HG02763 (cell line): ENCODE results near the gene S1PR4.
"Not testable (repeated sequence)": the region's sequence is repeated elsewhere in the genome, so short reads cannot be mapped to it uniquely, and the experiment has no call there.

Experiments
- ATAC-seq: cut with Tn5 transposase; IDR thresholded peaks from one replicate; pipeline ENCODE4 v1.9.1; 2021; ENCODE audit warnings: mild to moderate bottlenecking, moderate library complexity; ENCODE audit not compliant: unreplicated experiment

Gene S1PR4

DNA sequence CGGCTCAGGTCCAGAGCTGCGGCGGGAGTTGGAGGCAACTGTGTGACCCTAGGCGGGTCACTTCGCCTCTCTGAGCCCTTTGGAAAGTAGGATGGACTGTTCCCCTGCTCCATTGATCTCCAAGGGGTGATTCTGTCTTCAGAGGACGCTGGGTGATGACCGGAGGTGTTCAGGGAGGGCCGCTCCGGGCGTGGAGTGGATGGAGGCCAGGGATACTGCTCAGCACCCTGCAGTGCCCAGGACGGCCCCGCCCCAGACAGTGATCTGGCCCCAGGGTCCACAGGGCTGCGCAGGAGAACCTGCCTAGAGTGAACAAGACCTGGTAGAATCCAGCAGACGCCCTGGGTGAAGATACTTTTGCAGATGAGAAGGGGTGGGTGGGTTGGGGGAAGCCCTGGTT, 14.1 kb downstream of the S1PR4 start:
- no peak for ATAC-seq

DNA sequence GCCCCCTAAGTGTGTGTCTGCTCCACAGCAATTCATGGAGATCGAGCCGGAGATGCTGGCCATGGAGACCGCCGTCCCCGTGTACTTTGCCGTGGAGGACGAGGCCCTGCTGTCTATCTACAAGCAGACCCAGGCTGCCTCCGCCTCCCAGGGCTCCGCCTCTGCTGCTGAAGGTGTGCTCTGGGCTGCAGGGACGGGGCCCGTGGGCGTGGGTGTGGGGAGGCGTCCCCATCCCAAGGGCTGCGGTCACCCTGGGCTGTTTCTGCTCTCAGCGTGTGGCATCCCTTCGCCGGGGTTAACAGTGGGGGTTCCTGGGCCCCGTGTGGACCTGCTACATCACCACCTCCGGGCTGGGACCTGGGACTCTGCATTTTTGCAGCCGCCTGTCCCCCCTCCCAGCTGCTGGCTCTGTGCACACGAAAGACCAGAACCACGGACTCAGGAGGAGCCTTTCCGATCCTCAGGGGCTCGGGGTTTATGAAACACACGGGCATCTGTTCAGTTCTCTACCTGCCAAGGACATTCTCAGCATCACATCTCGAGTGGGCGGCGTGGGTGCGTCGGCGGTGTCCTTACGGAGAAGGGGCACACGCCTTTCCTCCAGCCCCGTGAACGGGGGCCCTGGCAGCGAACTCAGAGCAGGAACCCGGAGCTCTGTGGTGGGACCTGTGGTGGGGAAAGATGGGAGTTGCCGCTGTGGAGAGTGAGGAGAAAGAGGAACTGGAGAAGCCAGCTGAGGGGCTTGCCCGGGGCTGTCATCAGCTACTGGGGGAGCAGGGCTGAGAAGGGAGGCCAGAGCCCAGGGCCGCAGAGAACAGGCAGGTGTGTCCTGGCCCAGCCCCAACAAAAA, 14.9 kb downstream of the S1PR4 start:
- ATAC-seq: no peak

DNA sequence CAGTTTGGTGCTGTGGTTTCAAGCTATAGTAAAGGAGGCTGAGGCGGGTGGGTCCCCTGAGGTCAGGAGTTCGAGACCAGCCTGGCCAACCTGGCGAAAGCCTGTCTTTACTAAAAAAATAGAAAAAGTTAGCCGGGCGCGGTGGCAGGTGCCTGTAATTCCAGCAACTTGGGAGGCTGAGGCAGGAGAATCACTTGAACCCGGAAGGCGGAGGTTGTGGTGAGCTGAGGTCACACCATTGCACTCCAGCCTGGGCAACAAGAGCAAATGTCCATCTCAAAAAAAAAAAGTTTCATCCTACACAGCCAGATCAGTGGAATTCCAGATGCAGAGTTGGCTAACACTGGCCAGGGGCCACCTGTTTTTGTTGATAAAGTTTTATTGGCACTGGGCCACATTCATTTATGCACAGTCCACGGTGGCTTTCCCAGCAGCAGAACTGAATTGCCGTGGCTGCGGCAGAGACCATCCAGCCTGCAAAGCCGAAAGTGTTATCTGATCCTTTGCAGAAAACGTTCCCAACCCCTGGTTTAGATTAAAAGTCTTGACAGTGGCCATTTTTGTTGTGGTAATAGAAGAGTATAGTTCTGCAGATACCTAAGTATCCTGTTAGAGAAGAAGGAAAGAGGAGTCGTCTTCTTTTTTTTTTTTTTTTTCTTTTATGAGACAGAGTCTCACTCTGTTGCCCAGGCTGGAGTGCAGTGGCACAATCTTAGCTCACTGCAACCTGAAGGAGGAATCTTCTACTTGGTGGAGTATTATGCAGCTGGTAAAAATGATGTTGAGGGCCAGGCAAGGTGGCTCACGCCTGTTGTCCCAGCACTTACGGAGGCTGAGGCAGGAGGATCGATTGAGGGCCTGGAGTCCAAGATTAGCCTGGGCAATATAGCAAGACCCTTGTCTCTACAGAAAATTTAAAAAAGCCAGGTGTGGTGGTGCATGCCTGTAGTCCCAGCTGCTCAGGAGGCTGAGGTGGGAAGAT, 15.8 kb downstream of the S1PR4 start:
- ATAC-seq: no peak

DNA sequence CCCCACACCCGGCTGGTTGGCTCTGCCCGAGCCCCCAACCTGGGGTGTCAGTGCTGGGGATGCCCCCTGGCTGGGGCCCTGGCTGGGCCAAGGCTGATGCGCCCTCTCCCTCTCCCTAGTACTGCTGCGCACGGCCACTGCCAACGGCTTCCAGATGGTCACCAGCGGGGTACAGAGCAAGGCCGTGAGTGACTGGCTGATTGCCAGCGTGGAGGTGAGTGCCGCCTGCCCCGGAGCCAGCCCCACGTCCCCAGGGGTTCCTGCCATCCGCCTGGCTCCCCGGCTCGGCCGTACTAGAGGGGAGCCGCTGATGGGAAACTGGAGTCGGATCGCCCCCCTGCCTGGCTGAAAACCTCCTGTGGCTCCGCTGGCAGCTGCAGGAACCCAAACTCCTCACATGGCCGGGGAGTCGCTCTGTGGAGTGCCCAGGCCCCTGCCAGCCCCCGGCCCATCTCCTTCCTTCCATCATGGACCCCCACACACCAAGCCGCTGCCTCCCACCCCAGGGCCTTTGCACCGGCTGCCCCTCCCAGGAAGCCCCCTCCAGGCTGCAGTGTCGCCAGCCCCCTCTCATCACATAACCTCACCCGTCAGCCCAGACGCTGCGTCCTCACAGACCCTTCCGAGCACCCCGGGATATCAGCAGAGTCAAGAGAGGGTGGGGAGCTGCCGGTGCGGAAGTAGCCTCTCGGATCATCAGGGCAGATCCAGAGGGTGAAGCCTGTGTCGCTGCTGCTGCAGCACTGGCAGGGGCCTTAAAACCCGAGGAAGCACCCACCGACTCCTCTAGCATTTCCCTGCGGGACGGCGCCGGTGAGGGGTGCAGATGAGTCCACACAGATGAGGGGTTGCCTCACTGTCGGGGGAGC, 17.7 kb downstream of the S1PR4 start:
- ATAC-seq: no peak

DNA sequence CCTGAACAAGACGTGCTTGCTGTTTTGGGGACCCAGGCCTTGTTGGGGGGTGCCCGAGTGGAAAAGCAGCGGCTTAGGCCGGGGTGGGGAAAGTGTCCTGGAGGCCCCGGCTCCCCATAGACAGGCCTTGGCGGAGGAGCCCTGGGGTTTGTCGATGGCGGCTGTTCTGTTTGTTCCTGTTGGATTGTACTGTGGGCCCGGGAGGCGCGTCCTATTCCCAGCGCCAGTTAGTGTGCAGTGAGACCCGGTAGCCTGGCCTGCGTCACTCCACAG, 18.3 kb downstream of the S1PR4 start:
- no peak for ATAC-seq

DNA sequence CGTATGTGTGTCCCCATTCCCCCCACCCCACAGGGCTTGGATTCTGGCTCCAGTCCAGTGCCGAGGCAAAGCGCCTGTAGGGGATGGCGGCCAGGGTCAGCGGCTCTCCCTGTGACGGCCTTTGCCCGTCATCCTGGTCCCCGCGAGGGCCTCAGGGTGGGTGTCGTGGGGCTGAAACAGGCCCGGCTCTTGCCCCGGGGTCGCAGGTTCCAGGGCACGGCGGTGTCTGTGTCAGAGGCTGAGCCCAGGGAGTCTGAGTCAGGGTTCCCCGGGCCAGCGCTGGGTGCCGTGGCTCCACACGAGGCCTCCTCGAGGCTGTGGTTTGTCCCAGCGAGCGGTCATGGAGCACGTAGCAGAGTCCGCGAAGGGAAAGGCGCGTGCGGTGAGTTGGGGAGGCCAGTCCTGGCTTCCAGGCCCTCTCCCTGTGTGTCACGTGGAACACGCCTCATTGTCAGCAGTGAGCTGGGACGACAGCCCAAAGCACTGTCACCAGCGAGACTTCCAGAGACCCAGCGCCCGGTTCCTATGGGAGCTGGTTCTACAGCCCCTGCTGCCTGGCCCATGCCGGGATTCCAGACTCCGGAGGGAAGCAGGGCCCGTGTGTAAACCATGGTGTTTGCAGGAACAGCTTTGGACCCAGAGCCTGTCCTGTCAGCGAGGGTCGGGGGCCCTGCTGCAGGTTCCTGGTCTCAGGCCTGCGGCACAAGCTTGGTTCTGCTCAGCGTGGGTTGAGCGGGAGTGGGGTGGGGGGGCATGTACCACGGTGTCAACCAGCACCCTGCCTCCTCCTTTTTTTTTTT, 20.5 kb downstream of the S1PR4 start:
- no peak for ATAC-seq

DNA sequence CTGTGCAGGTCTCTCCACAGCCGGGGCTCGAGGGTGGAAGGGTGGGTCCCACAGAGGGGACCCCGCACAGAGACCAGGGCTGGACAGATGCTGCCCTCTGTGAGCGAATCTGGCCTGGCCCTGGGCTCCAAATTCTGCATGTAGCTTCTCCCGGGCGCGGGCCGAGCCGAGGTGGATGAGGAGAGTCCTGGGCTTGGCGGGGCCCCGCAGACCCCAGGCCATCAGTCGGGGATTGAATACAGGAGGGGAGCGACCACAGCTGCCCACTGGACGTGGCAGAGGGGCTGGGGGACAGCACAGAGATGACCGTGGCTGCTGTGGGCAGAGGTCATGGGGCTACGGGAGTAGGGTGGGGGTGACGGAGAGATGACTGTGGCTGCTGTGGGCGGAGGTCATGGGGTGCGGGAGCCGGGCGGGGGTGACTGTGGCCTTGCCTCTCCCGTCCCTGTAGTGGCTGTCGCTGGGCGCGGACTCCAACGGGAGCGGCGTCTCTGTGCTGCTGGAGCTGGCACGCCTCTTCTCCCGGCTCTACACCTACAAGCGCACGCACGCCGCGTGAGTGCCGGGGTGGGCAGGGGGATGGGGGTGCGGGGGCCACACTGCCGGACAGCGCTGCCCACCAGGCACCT, 22.6 kb downstream of the S1PR4 start:
- ATAC-seq: no peak

DNA sequence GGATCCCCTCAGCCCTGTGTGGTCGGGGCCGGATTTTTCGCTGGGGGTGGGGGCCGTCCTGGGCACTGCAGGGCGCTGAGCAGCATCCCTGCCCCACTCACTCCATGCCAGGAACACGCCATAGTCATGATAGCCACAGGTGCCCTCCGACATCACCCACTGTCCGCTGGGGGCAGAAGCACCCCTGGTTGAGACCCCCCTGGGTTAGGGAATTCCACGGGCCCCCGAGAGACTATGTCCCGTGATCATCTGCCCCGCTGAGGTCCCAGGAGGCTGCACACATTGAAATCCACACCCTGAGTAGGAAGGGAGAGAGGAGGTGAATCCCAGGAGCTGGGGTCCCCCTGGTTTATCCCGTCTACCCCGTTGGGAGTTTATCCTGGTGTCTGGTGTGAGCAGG, 23.3 kb downstream of the S1PR4 start:
- ATAC-seq: no peak

DNA sequence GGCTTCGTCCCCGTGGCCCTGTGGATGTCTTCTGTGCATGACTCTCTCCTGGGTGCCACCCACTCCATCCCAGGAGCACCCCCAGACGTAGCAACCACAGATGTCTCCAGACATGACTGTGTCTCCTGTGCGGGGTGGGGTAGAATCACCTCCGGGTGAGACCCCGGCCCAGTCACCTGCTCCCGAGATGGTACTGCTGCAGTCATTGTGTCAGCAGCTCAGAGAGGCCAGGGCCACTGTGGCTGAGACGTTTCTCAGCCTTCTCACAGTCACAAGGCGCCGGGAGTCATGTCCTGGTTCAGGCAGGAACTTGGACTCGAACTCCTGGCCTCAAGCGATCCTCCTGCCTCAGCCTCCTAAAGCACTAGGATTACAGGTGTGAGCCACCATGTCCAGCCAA, 23.8 kb downstream of the S1PR4 start:
- ATAC-seq: no peak

DNA sequence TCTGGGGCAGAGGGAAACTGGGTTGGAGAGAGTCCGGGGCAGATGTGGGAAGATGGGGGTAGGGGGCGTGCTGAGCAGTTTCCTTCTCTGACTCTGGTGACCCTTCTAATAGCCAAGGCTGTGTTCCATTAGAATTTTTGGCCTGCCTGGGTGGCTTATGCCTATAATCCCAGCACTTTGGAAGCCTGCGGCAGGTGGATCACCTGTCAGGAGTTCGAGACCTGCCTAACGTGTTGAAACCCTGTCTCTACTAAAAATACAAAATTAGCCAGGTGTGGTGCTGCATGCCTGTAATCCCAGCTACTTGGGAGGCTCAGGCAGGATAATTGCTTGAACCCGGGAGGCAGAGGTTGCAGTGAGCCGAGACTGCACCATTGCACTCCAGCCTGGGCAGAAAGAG, 24.3 kb downstream of the S1PR4 start:
- not testable (repeated sequence) for ATAC-seq

DNA sequence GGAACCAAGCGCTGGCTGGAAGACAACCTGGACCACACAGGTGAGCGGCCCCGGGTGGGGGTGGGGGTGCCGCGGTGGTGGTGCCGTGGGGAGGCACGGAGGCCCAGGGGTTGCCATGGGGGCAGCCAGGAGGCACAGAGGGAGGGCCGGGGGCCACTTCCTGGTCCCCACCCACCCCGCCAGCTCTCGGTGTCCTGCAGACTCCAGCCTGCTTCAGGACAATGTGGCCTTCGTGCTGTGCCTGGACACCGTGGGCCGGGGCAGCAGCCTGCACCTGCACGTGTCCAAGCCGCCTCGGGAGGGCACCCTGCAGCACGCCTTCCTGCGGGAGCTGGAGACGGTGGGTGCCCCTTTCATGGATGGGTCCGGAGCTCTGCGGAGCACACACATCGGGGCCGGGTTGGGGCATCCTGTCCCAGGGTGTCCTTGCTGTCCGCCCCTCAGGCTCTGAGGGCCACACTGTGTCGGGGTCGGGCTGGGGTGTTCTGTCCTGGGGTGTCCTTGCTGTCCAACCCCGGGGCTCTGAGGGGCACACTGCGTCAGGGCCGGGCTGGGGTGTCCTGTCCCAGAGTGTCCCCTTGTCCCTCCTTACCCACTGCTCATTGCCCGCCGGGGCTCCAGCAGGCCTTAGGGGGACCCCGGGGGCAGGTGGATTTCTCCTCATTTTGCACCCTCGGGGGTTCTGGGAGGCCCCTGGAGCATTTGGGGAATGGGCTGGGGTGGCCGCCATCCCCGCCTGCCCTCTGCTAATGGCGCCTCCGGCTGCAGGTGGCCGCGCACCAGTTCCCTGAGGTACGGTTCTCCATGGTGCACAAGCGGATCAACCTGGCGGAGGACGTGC, 25.5 kb downstream of the S1PR4 start:
- ATAC-seq: no peak

DNA sequence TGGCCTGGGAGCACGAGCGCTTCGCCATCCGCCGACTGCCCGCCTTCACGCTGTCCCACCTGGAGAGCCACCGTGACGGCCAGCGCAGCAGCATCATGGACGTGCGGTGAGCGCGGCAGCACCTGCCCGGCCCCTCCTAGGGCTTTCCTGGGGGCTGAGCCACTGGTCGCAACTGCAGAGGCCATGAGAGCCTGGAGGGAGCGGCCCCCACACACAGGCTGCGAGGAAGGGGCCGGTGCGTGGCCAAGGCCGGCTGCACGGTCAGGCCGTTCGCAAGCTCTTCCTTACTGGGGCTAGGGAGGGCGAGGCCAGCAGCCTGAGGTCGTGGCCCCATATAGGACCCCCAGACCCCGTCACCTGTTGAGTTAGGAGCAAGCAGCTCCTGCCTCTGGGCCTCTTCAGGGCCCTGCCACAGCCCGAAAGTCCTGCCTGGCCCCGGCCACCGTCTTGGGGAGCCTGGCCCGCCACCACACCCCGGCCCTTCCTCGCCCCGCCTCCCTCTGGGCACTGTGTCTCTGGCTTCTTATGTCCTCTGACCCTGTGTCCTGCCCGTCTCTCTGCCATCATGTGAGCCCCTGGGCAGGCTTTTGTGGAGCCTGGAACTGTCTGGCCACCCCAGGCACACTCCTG, 26.2 kb downstream of the S1PR4 start:
- no peak for ATAC-seq

DNA sequence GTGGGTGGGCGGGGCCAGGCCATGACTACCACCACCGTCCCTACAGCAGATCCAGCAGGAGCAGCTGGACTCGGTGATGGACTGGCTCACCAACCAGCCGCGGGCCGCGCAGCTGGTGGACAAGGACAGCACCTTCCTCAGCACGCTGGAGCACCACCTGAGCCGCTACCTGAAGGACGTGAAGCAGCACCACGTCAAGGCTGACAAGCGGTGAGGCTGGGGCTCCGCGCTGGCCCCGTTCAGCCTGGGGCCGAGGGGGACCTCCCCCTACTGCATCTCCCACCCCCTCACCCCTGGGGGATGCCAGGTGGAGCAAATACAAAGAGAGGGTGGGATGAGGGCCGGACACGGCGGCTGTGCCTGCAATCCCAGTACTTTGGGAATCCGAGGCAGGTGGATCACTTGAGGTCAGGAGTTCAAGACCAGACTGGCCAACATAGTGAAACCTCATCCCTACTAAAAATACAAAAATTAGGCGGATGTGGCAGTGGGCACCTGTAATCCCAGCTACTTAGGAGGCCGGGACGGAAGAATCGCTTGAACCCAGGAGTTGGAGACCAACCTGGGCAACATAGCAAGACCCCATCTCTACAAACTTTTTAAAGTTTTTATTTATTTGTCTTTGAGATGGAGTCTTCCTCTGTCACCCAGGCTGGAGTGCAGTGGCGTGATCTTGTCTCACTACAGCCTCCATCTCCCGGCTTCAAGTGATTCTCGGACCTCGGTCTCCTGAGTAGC, 27.8 kb downstream of the S1PR4 start:
- ATAC-seq: no peak

DNA sequence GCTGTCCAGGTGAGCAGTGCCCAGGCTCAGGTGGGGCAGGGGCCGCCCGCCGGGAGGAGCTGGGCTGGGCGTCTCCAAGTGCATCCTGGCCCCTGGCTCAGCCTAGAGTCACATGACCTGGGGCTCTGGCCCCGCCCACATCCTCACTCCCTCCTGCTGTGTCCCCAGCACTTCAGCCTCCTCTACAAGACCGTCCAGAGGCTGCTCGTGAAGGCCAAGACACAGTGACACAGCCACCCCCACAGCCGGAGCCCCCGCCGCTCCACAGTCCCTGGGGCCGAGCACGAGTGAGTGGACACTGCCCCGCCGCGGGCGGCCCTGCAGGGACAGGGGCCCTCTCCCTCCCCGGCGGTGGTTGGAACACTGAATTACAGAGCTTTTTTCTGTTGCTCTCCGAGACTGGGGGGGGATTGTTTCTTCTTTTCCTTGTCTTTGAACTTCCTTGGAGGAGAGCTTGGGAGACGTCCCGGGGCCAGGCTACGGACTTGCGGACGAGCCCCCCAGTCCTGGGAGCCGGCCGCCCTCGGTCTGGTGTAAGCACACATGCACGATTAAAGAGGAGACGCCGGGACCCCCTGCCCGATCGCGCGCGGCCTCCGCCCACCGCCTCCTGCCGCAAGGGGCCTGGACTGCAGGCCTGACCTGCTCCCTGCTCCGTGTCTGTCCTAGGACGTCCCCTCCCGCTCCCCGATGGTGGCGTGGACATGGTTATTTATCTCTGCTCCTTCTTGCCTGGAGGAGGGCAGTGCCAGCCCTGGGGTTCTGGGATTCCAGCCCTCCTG, 29.1 kb downstream of the S1PR4 start:
- ATAC-seq: no peak

DNA sequence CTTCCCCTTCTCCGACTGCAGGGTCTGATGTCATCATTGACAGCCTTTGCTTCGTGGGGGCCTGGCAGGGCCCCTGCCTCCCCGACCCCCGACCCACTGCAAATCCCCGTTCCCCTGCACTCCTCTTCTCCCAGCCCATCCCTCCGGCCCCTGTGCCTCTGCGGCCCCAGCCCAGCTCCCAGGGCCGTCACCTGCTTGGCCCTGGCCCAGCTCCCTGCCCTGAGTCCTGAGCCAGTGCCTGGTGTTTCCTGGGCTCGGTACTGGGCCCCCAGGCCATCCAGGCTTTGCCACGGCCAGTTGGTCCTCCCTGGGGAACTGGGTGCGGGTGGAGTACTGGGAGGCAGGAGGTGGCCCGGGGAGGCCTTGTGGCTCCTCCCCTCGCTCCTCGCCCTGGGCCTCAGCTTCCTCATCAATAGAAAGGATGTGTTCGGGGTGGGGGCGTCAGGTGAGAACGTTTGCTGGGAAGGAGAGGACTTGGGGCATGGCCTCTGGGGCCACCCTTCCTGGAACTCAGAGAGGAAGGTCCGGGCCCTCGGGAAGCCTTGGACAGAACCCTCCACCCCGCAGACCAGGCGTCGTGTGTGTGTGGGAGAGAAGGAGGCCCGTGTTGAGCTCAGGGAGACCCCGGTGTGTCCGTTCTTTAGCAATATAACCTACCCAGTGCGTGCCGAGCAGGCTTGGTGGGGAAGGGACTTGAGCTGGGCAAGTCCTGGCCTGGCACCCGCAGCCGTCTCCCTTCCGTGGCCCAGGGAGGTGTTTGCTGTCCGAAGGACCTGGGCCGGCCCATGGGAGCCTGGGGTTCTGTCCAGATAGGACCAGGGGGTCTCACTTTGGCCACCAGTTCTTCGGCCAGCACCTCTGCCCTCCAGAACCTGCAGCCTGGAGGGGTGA, 30.0 kb downstream of the S1PR4 start:
- no peak for ATAC-seq

DNA sequence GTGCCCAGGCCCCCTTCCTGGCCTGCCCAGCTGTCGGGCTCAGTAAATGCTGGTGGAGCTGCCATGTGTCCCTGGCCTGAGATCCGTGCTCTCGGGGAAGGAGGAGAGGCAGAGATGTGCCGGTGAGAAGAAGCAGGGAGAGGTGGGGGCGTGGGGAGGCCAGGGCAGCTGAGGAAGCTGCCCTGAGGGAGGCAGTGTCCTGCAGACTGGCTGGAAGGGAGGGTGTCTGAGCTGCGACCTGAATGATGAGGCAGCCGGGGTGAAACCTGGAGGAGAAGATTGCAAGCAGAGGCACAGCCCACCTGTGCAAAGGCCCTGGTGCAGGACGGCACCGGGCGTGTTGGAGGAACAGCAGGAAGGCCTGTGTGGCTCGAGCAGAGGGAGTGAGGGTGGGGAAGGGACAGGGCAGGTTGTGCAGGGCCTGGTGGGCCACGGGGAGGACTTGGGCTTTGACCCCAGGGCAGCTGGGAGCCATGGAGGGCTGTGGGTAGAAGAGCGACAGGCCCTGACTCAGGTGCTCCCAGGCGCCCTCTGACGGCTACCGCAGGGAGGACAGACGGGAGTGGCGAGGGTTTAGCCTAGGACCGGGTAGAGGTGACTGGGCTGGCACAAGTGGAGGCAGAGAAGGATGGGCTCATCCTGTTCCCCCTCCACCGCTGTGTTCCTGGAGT, 31.9 kb downstream of the S1PR4 start:
- ATAC-seq: no peak
